ENCODE data around the gene CDH13.

DNA sequence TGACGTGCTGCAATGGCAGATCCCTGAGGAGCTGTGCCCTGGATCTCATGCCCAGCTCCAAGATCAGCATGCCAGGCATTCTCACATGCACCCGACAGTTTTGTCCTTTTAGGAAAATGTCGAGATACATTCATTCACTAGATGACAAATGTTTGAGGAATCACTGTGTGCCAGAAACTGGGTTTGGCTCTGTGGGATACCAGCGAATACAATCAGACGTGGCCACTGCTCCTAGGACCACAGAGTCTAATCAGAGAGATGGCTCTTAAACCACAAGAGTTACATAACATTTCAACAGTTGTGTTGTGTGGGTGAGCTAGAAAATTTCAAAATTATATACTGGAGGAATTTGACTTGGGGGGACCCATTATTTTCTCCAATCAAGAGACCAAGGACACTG is 579.7 kb downstream of the CDH13 start:
- TF ChIP-seq CTCF (conservative IDR thresholded peaks at IDR 0.05; ENCODE audit: low read depth, low read length): no peak
- no peak for TF ChIP-seq EZH2 (IDR thresholded peaks at IDR 0.05; ENCODE audit: borderline replicate concordance, low read depth, low read length, poor library complexity, severe bottlenecking)

All from A673 (cell line).